ENCODE data around the gene PC. TPM values are rescaled to one million over a fixed set of nuclear protein-coding genes. Genes with fewer than 3 reads are reported as not detected.

The PC gene
- total and polyA plus RNA-seq, 10 donors, result 3.4 to 8.8 (median 5.3) TPM

DNA sequence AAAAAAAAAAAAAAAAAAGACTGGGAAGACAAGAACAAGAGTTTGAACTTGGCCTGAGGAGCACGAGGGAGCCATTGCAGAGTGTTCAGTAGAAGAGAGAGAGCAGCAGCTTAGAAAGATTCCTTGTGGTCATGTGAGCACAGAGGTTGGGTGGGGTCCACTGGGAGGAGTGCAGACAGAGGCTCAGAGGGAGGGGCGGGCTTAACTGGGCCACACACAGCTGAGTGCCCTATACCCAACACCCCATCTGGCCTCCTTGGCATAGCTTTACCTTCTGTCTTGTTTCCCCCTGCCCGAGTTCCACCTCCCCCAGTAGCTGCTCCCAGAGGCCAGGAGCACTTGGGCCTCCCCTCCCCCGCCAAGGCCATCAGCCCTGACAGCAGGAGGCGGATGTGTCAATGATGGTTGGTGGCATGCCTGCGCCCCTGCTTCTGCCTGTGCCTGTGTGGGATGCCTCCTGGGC lies 29.0 kb upstream of the PC start:
- Histone ChIP-seq H3K36me3 (no peaks in the 10 kb centered on the region), H3K27ac (no peak overlapping the region), H3K4me1 (peaks cover 0 to 11% (median 2%) of the 10 kb centered on the region in 6 donors), H3K4me3 (no peak overlapping the region), H3K9me3 (no peaks in the 10 kb centered on the region), H3K27me3 (replicated peaks in 1 of 7) (peaks cover 0 to 18% (median 0%) of the 10 kb centered on the region in 7 donors)
- intact Hi-C loops (cut with DNase I; ENCODE audit: low total_unique reads), result no loop called here
- WGBS, 5 donors, result 71 to 80% (median 78%) methylated on average over 6 of the region's 6 CpGs
- DNase-seq, result no peak
- TF ChIP-seq POLR2A (IDR thresholded peaks at IDR 0.05) (no peak), POLR2AphosphoS5 (IDR thresholded peaks at IDR 0.05) (no peak)
- TF ChIP-seq, protein P1, sequence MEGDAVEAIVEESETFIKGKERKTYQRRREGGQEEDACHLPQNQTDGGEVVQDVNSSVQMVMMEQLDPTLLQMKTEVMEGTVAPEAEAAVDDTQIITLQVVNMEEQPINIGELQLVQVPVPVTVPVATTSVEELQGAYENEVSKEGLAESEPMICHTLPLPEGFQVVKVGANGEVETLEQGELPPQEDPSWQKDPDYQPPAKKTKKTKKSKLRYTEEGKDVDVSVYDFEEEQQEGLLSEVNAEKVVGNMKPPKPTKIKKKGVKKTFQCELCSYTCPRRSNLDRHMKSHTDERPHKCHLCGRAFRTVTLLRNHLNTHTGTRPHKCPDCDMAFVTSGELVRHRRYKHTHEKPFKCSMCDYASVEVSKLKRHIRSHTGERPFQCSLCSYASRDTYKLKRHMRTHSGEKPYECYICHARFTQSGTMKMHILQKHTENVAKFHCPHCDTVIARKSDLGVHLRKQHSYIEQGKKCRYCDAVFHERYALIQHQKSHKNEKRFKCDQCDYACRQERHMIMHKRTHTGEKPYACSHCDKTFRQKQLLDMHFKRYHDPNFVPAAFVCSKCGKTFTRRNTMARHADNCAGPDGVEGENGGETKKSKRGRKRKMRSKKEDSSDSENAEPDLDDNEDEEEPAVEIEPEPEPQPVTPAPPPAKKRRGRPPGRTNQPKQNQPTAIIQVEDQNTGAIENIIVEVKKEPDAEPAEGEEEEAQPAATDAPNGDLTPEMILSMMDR (IDR thresholded peaks at IDR 0.05 in 8 of 11, conservative IDR thresholded peaks at IDR 0.05 in 3 of 11), result no peak

DNA sequence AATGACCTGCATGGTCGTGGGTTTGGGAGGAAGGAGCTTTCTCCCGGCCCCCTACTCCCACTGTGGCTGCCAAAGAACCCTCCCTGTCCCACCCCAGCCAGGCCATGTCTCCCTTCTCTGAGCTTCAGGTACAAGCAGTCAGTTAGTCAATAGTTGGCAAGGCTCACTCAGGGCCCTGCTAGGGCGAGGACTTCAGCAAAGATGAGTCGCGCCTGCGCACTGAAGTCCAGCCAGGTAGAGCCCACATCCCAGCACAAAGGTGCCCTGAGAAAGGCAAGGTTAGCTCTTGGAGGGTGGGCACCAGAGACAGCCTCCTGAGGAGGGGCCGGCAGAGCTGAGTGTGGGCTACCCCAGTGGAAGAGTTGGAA lies 28.0 kb upstream of the PC start:
- Histone ChIP-seq H3K4me1 (peaks cover 0 to 19% (median 8%) of the 10 kb centered on the region in 6 donors), H3K27me3 (replicated peaks in 1 of 7) (peaks cover 0 to 27% (median 0%) of the 10 kb centered on the region in 7 donors), H3K9me3 (no peaks in the 10 kb centered on the region), H3K36me3 (no peaks in the 10 kb centered on the region), H3K27ac (no peak overlapping the region), H3K4me3 (no peak overlapping the region)
- intact Hi-C loops (cut with DNase I; ENCODE audit: low total_unique reads), result no loop called here
- WGBS, 5 donors, result 82 to 96% (median 92%) methylated on average over 6 to 7 of the region's 7 CpGs
- TF ChIP-seq POLR2AphosphoS5 (IDR thresholded peaks at IDR 0.05) (no peak), POLR2A (IDR thresholded peaks at IDR 0.05) (no peak)
- TF ChIP-seq, protein P1 (IDR thresholded peaks at IDR 0.05 in 8 of 11, conservative IDR thresholded peaks at IDR 0.05 in 3 of 11), result no peak
- DNase-seq, result no peak

- no peak for TF ChIP-seq POLR2A (IDR thresholded peaks at IDR 0.05)
- TF ChIP-seq, protein P1 (IDR thresholded peaks at IDR 0.05 in 8 of 11, conservative IDR thresholded peaks at IDR 0.05 in 3 of 11), result no peak
- TF ChIP-seq POLR2AphosphoS5 (IDR thresholded peaks at IDR 0.05), result no peak
These were observed 27.5 kb upstream of the PC start for GRCh38 chr11:66985508-66986177.

DNA sequence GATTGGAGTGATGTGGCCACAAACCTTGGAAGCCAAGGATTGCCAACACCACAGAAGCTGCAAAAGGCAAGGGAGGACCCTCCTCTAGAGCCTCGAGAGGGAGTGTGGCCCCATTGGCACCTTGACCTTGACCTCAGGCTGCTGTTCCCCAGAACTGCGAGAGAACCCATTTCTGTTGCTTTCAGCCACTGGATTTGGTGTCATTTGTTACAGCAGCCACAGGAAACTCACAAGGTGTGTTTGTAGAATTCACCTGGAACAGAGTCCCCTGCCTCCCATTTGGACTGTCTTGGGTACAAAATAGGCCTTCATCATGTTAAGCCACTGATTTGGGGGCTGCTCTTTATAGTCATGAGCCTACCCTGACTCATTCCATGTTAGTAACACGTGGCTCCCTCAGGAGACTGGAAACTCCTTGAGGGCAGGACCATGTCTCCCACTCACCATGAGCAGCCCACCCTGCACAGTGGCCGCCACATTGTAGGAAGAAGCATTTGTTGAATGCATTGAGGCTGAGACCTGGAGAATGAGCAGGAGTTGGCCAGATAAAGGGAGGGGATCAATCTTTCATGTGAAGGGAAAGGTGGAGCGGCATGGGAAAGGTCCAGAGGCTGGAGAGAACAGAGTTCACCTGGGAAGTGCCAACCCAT lies 25.2 kb upstream of the PC start:
- H3K4me3 ChIP-seq, result no peak overlapping the region
- DNase-seq, result no peak
- no peak for TF ChIP-seq POLR2A (IDR thresholded peaks at IDR 0.05)
- no peak for TF ChIP-seq POLR2AphosphoS5 (IDR thresholded peaks at IDR 0.05)
- TF ChIP-seq, protein P1 (IDR thresholded peaks at IDR 0.05 in 8 of 11, conservative IDR thresholded peaks at IDR 0.05 in 3 of 11), result no peak
- H3K27me3 ChIP-seq (replicated peaks in 1 of 7), result peaks cover 0 to 21% (median 0%) of the 10 kb centered on the region in 7 donors
- no peak overlapping the region for H3K27ac ChIP-seq
- 63 to 92% (median 81%) methylated on average over 5 of the region's 5 CpGs for WGBS, 5 donors
- no peaks in the 10 kb centered on the region for H3K36me3 ChIP-seq
- H3K4me1 ChIP-seq, result peaks cover 0 to 19% (median 8%) of the 10 kb centered on the region in 6 donors
- H3K9me3 ChIP-seq, result peaks cover 0 to 17% (median 14%) of the 10 kb centered on the region in 8 donors
- intact Hi-C loops (cut with DNase I; ENCODE audit: low total_unique reads), result no loop called here

More at GRCh38 chr11:66985508-66986177, 27.5 kb upstream of the PC start:
- intact Hi-C loops (cut with DNase I; ENCODE audit: low total_unique reads), result no loop called here
- peaks cover 0 to 27% (median 0%) of the 10 kb centered on the region in 7 donors for H3K27me3 ChIP-seq (replicated peaks in 1 of 7)
- DNase-seq, result no peak
- H3K36me3 ChIP-seq, result no peaks in the 10 kb centered on the region
- H3K9me3 ChIP-seq, result no peaks in the 10 kb centered on the region
- H3K4me1 ChIP-seq, result peaks cover 0 to 19% (median 8%) of the 10 kb centered on the region in 6 donors
- WGBS, 5 donors, result 80 to 93% (median 90%) methylated on average over 6 to 8 of the region's 8 CpGs
- no peak overlapping the region for H3K4me3 ChIP-seq
- H3K27ac ChIP-seq, result no peak overlapping the region
